HL-60 (cell line): Measurements from ENCODE around the gene MRPS23.

Source experiments
- CTCF ChIP-seq: IDR thresholded peaks from one replicate; pipeline ENCODE4 v1.5.1; 2011; ENCODE audit warnings: low read length, control low read depth, inconsistent platforms; ENCODE audit not compliant: insufficient read depth
- POLR2AphosphoS5 ChIP-seq: IDR thresholded peaks from 2 replicates; pipeline ENCODE4 v1.6.1; 2012; ENCODE audit warnings: low read depth
- REST ChIP-seq: IDR thresholded peaks from 2 replicates; pipeline ENCODE4 v1.6.1; 2012; ENCODE audit warnings: low read depth; ENCODE audit not compliant: insufficient replicate concordance
- SPI1 ChIP-seq: IDR thresholded peaks from 2 replicates; pipeline ENCODE4 v1.6.1; 2012; ENCODE audit warnings: low read depth, mild to moderate bottlenecking, borderline replicate concordance

GRCh38 chr17:57811638-57812280, 38.1 kb downstream of the MRPS23 start:
- no peak for TF ChIP-seq CTCF
- no peak for TF ChIP-seq REST
- TF ChIP-seq POLR2AphosphoS5 = no peak
- no peak for TF ChIP-seq SPI1
